NCI-H460 (cell line): ENCODE results near the gene ZNF738. TPM values are rescaled to one million over a fixed set of nuclear protein-coding genes. Genes with fewer than 3 reads are reported as not detected.
"Not testable (repeated sequence)": the region's sequence is repeated elsewhere in the genome, so short reads cannot be mapped to it uniquely, and the experiment has no call there.

ENCODE experiments used
- DNase-seq: peaks from one replicate; pipeline ENCODE4 v3.0.0-alpha.2; 2016; ENCODE audit warnings: low read depth; ENCODE audit errors: extremely low read depth
- polyA plus RNA-seq: library from polyadenylated mRNA; depleted of rRNA; stranded (reverse); fragments of >200 nt; gene quantifications from 2 replicates; pipeline ENCODE4 v1.2.3, GENCODE V29; 2014; cell fraction: nucleus; rRNA removed
- total RNA-seq: library from RNA; depleted of rRNA; stranded (reverse); fragments of >200 nt; shearing (Covaris generic); gene quantifications from 2 replicates; pipeline ENCODE4 v1.2.3, GENCODE V29; 2014; rRNA removed

The ZNF738 gene
- total RNA-seq, result 4.2 and 7.0 TPM in 2 replicates
- 20.4 and 50.8 TPM in 2 replicates for polyA plus RNA-seq

DNA sequence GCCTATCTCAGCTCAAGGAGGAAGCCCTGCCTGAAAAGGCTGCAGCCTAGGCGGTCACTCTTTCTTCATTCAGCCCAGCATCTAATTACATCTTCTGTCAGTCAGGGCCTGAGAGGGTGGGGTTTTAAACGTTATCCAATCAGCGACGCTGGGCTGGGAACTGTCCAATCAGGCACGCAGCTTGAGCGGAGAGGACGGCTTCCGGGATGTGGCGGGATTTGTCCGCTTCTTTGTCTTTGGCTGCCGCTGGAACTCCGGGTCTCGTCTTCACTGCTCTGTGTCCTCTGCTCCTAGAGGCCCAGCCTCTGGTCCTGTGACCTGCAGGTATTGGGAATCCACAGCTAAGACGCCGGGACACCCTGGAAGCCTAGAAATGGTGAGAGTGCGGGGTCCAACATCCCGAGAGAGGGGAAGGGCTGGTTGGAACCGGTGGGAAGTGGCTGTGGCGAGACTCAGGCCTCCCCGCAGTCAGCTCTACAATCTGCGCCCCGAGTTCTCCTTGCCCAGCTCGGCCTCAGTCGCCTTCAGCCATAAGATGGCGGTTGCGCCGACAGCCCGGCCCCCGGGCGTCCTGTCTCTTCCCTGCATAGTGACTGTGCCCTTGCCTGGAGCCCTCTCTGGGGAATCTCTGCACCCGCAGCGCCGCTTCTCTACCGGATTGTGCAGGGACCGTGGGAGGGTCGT, at the start of gene ZNF738:
Gene ZNF738, plus strand, starts transcription at position 233 of the 684 bp plus-strand sequence. Its CDS starts 141 bp downstream, at position 374.
- DNase-seq, result peak; percentile 84

DNA sequence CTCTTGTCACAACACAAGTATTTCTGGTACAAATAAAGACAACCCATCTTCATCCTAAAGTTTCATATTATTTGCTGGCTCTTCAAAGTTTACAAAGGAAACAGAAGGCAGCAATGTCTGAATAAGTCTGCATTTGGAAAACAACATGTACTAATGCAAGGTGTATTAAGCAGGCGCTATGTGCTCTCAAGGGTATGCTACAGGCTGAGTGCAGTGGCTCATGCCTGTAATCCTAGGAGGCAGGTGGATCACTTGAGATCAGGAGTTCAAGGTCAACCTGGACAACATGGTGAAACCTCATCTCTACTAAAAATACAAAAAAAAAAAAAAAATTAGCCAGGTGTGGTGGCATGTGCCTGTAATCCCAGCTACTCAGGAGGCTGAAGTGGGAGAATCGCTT, 46.0 kb upstream of the ZNF738 start:
- not testable (repeated sequence) for DNase-seq

DNA sequence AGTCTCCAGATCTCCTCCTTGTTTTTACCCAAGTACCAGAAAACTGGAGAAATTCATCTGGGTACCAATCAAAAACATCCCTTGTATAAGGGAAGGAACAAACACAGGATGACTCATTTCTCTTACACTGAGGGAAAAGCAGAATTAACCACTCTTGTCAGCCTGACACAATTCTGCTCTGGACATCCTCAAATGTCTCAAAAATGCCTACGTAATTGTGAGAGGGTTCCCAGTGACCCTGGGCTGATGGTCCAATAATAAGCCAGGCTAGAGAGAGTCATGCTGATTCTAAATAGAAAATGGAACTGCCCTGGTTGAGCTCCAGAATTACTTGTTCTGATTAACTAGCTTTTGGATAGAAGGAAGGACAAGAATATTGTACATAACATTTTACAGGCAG, 44.1 kb upstream of the ZNF738 start:
- no peak for DNase-seq

DNA sequence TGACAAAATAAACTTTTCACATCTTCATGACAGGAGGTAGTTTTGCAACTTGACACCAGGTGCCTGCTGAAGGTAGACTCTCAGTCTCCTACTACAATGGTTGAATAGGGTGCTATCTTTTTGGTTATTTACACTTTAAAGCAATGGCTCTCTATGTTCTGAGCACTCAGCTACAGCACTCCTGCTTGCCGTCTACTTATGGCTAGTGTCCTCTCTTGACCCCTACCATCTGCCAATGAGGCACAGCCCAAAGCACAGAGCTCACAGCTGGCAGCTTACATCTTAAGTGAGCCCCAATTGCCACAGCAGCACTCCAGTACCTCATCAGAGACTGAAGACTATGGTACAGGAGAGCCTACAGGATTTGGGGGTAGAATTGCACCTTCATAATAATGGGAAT, 41.0 kb upstream of the ZNF738 start:
- no peak for DNase-seq

DNA sequence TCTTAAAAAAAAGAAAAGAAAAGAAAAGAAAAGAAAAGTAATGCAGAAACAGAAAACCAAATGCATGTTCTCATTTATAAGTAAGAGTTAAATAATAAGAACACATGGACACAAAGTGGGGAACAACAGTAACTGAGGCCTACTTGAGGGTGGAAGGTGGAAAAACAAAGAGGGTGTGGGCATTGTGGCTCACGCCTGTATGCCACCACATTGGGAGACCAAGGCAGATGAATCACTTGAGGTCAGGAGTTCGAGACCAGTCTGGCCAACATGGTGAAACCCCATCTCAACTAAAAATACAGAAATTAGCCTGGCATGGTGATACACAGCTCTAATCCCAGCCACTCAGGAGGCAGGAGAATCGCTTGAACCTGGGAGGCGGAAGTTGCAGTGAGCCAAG, 37.7 kb upstream of the ZNF738 start:
- DNase-seq, result no peak

DNA sequence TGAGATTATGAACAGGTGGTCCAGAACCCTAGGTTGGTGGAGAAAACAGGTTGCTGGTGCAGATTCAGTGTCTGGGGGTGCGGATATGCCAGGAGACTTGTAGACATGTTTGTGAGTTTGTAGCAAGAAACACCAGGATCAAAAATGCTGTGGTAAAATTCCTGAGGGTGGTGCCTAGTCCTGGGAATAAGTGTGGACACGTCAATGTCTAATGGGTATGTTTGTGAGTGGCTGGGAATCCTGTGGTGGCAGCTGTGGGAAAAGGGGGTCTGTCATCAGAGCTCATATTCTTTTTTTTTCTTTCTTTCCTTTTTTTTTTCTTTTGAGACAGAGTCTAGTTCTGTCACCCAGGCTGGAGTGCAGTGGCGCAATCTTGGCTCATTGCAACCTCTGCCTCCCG, 36.8 kb upstream of the ZNF738 start:
- DNase-seq, result no peak

DNA sequence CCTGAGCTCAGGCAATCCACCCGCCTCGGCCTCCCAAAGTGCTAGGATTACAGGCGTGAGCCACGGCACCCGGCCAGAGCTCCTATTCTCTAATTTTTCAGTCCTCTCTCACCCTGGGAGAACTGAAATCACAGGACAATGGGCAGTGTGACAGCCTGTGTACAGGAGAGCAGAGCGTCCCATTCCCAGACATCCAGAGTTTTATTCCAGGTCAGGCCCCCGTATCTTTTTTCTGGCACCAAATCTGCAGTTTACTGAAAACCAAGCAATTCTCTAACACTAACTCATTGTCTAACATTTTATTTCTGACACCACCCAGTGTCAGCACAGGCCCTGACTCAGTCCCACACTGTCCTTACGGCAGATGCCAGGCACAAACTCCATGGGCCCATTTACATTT, 36.3 kb upstream of the ZNF738 start:
- no peak for DNase-seq

DNA sequence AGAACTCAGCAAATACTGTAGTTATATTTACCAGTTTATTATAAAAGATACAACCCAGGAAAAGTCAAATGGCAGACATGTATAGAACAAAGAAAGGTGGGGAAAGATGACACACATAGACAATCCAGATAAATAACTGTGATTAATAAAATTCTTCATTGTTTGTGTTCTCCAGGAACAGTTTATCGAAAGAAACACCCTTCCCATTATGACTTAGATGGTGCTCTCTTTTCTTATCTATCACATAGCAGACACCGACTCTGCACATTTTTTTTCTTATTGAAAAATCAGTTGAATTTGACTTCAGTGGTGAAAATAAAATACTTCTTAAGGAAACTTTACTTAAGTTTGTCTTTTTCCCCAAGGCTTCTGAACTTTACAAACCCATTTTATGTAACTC, 35.8 kb upstream of the ZNF738 start:
- DNase-seq, result no peak

DNA sequence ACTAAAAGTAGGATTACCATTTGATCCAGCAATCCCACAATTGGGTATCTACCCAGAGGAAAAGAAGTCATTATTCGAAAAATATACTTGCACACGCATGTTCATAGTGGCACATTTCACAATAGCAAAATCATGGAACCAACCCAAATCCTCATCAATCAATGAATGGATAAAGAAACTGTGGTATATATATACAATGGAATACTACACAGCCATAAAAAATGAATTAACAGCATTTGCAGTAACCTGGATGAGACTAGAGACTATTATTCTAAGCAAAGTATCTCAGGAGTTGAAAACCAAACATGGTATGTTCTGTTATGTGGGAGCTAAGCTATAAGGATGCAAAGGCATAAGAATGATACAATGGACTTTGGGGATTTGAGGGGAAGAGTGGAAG, 32.6 kb upstream of the ZNF738 start:
- DNase-seq, result no peak

DNA sequence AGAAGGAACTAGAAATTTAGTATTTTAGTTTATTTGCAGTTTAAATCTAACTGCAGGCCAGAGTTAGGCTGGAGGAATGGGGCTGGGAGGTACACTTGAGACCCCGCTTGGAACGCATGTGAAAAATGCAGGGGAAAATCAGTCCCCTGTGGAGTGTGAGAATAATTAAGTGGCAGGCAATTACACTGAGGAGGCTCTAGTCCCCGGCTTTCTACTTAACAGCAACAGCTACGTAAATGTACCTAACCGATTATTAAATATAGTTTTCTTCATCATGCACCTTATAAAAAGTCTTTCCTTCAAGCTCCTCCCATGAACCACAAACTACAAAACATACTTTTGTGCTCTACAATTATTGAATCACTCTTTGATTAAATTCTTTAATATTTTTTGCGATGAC, 30.4 kb upstream of the ZNF738 start:
- DNase-seq, result no peak

DNA sequence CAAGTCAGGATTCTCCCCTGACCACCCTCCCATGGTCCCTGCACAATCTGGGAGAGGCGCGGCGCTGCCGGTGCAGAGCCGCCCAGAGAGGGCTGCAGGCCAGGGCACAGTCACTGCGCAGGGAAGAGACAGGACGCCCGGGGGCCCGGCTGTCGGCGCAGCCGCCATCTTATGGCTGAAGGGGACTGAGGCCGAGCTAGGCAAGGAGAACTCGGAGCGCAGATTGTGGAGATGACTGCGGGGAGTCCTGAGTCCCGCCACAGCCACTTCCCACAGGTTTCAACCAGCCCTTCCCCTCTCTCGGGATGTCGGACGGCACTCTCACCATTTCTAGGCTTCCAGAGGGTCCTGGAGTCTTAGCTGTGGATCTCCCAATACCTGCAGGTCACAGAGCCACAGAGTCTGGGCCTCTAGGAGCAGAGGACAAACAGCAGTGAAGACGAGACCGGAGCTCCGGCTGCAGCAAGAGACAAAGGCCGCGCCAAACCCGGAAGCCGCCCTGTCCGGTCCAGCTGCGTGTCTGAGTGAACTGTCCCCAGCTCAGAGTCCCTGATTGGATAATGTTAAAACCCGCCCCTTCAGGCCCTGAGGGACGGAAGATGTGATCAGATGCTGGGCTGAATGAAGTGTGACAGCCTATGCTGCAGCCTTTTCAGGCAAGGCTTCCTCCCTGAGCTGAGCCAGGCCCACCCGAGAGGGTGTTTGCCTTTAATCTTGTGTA, 29.8 kb upstream of the ZNF738 start, which contains the start of gene ZNF708:
Gene ZNF708, minus strand, starts transcription at position 526 of the 721 bp plus-strand sequence. Its CDS starts 198 bp downstream, at position 328.
- DNase-seq, result peak; percentile 87

DNA sequence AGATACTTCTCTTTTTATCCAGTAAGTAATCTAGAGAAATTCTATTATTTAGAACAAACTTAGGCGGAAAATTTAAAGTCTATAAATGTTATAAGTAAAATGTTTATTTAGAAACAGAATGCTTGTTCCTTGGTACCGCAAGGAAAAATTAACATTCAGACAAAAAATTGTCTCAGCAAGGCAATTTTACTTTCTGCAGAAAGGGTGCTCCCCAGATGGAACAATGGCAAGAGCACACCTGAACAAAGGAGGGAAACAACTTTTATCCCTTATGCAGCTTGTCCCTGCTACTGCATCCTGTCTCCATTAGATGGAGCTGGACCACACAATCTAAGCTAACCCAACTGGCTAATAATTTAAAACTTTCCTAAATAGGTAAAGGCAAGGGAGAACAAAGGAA, 23.1 kb upstream of the ZNF738 start:
- DNase-seq, result no peak

DNA sequence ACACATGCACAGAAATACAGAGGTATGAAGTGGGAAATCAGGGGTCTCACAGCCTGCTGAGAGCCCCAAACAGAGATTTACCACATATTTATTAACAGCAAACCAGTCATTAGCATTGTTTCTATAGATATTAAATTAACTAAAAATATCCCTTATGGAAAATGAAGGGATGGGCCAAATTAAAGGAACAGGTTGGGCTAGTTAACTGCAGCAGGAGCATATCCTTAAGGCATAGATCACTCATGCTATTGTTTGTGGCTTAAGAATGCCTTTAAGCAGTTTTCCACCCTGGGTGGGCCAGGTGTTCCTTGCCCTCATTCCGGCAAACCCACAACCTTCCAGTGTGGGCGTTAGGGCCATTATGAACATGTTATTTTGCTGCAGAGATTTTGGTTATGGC, 14.0 kb upstream of the ZNF738 start:
- DNase-seq, result not testable (repeated sequence)

DNA sequence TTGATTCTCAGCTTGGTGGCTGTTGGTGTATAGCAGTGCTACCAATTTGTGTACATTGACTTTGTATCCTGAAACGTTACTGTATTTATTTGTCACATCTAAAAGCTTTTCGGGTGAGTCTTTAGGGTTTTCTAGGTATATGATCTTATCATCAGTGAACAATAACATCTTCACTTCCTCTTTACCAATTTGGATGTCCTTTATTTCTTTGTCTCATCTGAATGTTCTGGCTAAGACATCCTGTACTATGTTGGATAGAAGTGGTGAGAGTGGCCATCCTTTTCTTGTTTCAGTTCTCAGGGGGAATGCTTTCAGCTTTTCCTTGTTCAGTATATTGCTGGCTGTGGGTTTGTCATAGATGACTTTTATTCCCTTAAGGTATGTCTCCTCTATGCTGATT, 6.0 kb upstream of the ZNF738 start:
- no peak for DNase-seq

DNA sequence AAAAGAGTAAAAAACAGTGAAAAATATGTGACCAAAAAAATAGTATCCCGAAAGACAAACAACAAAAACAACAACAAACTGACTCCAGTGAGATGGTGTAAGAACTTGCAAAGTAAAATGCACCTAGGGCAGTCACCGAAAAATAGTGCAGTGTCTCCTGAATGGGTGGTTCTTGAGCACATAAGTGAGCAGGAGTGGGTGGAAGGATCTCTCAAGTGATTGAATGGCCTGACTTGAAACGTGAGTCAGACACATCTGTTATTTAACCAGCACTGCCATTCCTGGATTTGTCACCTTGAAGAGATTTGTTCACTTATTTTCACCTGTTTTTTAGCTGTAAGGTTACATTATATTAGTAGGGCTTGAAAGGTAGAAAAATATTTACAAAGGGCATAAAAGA, 3.5 kb downstream of the ZNF738 start:
- no peak for DNase-seq

DNA sequence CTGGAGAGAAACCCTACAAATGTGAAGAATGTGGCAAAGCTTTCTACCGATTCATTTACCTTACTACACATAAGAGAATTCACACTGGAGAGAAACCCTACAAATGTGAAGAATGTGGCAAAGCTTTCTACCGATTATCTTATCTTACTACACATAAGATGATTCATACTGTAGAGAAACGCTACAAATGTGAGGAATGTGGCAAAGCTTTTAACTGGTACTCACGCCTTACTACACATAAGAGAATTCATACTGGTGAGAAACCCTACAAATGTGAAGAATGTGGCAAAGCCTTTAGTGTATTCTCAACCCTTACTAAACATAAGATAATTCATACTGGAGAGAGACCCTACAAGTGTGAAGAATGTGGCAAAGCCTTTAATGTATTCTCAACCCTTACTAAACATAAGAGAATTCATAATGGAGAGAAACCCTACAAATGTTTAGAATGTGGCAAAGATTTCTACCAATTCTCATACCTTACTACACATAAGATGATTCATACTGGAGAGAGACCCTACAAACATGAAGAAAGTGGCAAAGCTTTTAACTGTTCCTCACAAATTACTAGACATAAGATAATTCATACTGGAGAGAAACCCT, 25.3 kb downstream of the ZNF738 start:
- no peak for DNase-seq

DNA sequence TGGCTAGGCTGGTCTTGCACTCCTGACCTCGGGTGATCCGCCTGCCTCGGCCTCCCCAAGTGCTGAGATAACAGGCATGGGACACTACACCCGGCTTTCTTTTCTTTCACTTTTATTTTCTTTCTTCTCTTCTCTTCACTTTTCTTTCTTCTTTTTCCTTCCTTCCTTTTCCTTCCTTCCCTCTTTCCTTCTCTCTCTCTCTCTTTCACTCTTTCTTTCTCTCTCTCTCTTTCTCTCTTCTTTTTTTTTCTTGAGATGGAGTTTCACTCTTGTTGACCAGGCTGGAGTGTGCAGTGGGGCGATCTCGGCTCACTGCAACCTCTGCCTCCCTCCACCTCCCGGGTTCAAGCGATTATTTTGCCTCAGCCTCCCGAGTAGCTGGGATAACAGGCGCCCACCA, 37.3 kb downstream of the ZNF738 start:
- DNase-seq, result no peak

DNA sequence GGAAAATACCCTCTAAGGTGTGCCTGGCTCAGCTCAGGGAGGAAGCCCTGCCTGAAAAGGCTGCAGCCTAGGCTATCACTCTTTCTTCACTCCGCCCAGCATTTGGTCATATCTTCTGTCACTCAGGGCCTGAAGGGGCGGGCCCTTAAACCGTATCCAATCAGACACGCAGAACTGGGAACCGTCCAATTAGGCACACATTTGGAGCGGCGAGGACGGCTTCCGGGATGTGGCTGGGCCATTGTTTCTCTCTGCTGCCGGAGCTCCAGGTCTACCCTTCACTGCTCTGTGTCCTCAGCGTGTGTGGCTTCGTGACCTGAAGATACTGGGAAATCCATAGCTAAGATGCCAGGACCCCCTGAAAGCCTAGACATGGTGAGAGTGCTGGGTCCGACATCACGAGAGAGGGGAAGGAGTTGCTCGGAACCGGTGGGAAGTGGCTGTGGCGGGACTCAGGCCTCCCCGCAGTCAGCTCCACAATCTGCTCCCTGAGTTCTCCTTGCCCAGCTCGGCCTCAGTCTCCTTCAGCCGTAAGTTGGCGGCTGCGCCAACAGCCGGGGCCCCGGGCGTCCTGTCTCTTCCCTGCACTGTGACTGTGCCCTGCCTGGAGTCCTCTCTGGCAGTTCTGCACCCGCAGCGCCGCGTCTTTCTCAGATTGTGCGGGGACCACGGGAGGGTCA, 38.2 kb downstream of the ZNF738 start, which contains the start of gene ZNF493:
Gene ZNF493, plus strand, starts transcription at position 241 of the 680 bp plus-strand sequence. Its CDS starts 105 bp downstream, at position 346.
- peak; percentile 69 for DNase-seq

DNA sequence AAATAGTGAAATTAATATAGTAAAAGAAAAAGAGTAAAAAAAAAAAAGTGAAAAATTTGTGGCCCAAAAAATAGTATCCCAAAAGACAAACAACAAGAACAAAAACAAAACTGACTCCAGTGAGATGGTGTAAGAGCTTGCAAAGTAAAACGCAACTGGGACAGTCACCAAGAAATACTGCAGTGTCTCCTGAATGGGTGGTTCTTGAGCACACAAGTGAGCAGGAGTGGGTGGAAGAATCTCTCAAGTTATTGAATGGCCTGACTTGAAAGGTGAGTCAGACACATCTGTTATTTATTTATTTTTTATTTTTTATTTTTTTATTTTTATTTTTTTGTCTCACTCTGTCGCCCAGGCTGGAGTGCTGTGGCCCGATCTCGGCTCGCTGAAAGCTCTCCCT, 40.1 kb downstream of the ZNF738 start:
- DNase-seq, result no peak

DNA sequence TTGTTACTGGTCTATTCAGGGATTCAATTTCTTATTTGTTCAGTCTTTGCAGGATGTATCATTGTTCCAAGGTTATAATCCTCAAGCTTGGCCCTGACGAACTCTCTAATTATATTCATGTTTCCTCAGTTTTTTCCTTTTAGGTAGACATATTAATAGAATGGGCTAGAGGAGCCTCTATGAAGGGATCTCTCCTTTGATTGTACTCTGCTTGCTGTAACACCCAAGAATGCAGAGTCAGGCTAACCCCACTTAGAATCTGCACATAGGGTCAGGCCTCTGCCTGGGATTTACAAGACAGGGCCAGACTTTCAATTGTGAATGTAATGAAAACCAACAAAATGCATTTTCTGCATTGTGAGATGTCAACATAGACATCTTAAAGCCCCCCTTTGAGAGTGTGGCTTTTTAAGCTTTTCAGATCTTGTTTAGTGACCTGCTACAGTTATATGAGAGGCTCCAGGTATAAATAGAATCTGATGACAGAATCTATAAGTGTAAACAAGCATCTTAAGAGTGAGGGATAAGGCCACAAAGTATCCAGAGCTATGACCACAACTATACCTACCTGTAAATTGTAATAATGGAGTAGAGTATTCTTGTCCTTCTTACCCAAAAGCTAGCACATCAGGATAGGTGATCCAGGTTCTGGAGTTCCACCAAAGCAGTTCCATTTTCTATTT, 43.6 kb downstream of the ZNF738 start:
- DNase-seq, result no peak
